B cell (primary cell): ENCODE data around the gene PGAM5. TPM values are rescaled to one million over a fixed set of nuclear protein-coding genes. Genes with fewer than 3 reads are reported as not detected.

ENCODE experiments used
- ATAC-seq: fragments of 200-7000 bp; cut with Tn5 transposase; one replicate; pipeline ENCODE4 v1.10.0; 2021; ENCODE audit warnings: low read depth, mild to moderate bottlenecking, moderate number of reproducible peaks, moderate library complexity
- CTCF ChIA-PET: fragments of 350-600 bp; sonication (Branson Sonifier 250); formaldehyde crosslinking; loops from one replicate; lab custom pipeline; 2021; ENCODE audit warnings: antibody characterized with exemption, inconsistent platforms; lab: Charles Lee
- POLR2A ChIA-PET: fragments of 350-600 bp; sonication (Branson Sonifier 250); formaldehyde crosslinking; loops from one replicate; lab custom pipeline; 2021; ENCODE audit warnings: antibody characterized with exemption; lab: Charles Lee
- DNase-seq: peaks from one replicate; pipeline ENCODE4 v3.0.0; 2013
- H2AFZ ChIP-seq: 2 replicates; pipeline ENCODE4 v1.6.1; 2012; ENCODE audit warnings: mild to moderate bottlenecking, low read depth, low read length; ENCODE audit not compliant: insufficient read depth, poor library complexity, severe bottlenecking
- H3K27ac ChIP-seq, 2 donors: 1 replicate in 1 of 2; 2 replicates in 1 of 2; pipeline ENCODE4 v1.5.1; 2012 to 2013; ENCODE audit warnings: low read length in 2 of 2, mild to moderate bottlenecking in 2 of 2, moderate library complexity in 1 of 2
- H3K27me3 ChIP-seq, 4 experiments: fragments of 200-600 bp in 1 of 4; sonication (generic) in 1 of 4; replicated peaks in 1 of 4; 1 replicate in 2 of 4; 2 replicates in 2 of 4; pipeline versions ENCODE4 v1.6.1 to v1.7.0; 2013 to 2016; ENCODE audit warnings: low read length in 3 of 4, mild to moderate bottlenecking in 2 of 4, mixed read lengths in 1 of 4, moderate library complexity in 1 of 4; ENCODE audit not compliant: insufficient read depth in 4 of 4, control insufficient read depth in 3 of 4; ENCODE audit errors: control extremely low read depth in 1 of 4
- H3K36me3 ChIP-seq, 2 experiments: replicated peaks in 1 of 2; 1 replicate in 1 of 2; 2 replicates in 1 of 2; pipeline versions ENCODE4 v1.6.1 to v1.7.1; 2013; ENCODE audit warnings: low read length in 1 of 2; ENCODE audit not compliant: insufficient read depth in 2 of 2, control insufficient read depth in 1 of 2; ENCODE audit errors: control extremely low read depth in 1 of 2, extremely low read depth in 1 of 2
- H3K4me1 ChIP-seq, 2 donors: fragments of 200-600 bp in 1 of 2; sonication (generic) in 1 of 2; 1 replicate in 1 of 2; 2 replicates in 1 of 2; pipeline versions ENCODE4 v1.5.1 to v1.6.1; 2013 to 2017; ENCODE audit warnings: low read length in 2 of 2; ENCODE audit not compliant: control insufficient read depth in 2 of 2, insufficient read depth in 2 of 2
- H3K4me2 ChIP-seq: replicated peaks from 2 replicates; pipeline ENCODE3; 2012; ENCODE audit warnings: mild to moderate bottlenecking, low read depth, low read length; ENCODE audit not compliant: poor library complexity, severe bottlenecking
- H3K4me3 ChIP-seq, 5 experiments: fragments of 200-600 bp in 1 of 5; sonication (generic) in 1 of 5; 1 replicate in 3 of 5; 2 replicates in 2 of 5; pipeline versions ENCODE4 v1.5.1 to v1.7.0; 2011 to 2016; ENCODE audit warnings: low read length in 4 of 5, mild to moderate bottlenecking in 4 of 5, low read depth in 2 of 5, control low read depth in 1 of 5, moderate library complexity in 1 of 5; ENCODE audit not compliant: insufficient read depth in 1 of 5; ENCODE audit errors: control extremely low read depth in 1 of 5, extremely low read depth in 1 of 5
- H3K79me2 ChIP-seq: fragments of 200-600 bp; sonication (generic); one replicate; pipeline ENCODE4 v1.6.0; 2016; ENCODE audit warnings: low read length; ENCODE audit not compliant: control insufficient read depth, insufficient read depth
- H3K9ac ChIP-seq: fragments of 200-600 bp; sonication (generic); 2 replicates; pipeline ENCODE4 v1.6.1; 2017; ENCODE audit warnings: mild to moderate bottlenecking, low read length, moderate library complexity
- H3K9me3 ChIP-seq, 3 donors: one replicate each; pipeline versions ENCODE4 v1.6.1 to v1.7.1; 2013; ENCODE audit warnings: low read length in 2 of 3; ENCODE audit not compliant: control insufficient read depth in 2 of 3, insufficient read depth in 1 of 3; ENCODE audit errors: control extremely low read depth in 1 of 3
- H4K20me1 ChIP-seq: 2 replicates; pipeline ENCODE4 v1.6.0; 2012; ENCODE audit warnings: mild to moderate bottlenecking, low read length; ENCODE audit not compliant: insufficient read depth, control insufficient read depth, poor library complexity, severe bottlenecking
- H3K27ac Mint-ChIP-seq: one replicate; pipeline ENCODE4 v1.8.0; 2021; ENCODE audit warnings: mixed read lengths
- H3K27me3 Mint-ChIP-seq: one replicate; pipeline ENCODE4 v1.8.0; 2021; ENCODE audit warnings: mixed read lengths
- H3K4me1 Mint-ChIP-seq: one replicate; pipeline ENCODE4 v1.8.0; 2021; ENCODE audit warnings: mixed read lengths
- H3K4me3 Mint-ChIP-seq: one replicate; pipeline ENCODE4 v1.8.0; 2021; ENCODE audit warnings: mixed read lengths
- H3K9me3 Mint-ChIP-seq: one replicate; pipeline ENCODE4 v1.8.0; 2022; ENCODE audit warnings: mixed read lengths; ENCODE audit not compliant: insufficient read depth
- CTCF ChIP-seq: fragments of 200-600 bp; IDR thresholded peaks from one replicate; pipeline ENCODE4 v1.8.0; 2022; ENCODE audit warnings: antibody characterized with exemption, mild to moderate bottlenecking
- EZH2 ChIP-seq: IDR thresholded peaks from 2 replicates; pipeline ENCODE4 v1.6.1; 2012; ENCODE audit warnings: borderline replicate concordance, low read depth, mild to moderate bottlenecking, moderate library complexity, low read length; ENCODE audit not compliant: insufficient read depth, poor library complexity, severe bottlenecking
- WGBS: methylation state at CpG from one replicate; pipeline ENCODE4 v1.1.5; 2013; ENCODE audit warnings: missing lambda C conversion rate; ENCODE audit not compliant: insufficient coverage; 5-methylcytosine and 5-hydroxymethylcytosine counted together
- intact Hi-C: fragments of 100-400 bp; cut with micrococcal nuclease; formaldehyde crosslinking; loops from one replicate; pipeline ENCODE4 v1.10.0; 2022
- polyA plus RNA-seq: library from polyadenylated mRNA; depleted of rRNA; stranded (reverse); fragments of >200 nt; gene quantifications from 2 replicates; pipeline ENCODE4 v1.2.3, GENCODE V29; 2012
- total RNA-seq, 2 donors: library from RNA; stranded (reverse); fragments of 120-200 nt in 1 of 2; gene quantifications; 1 replicate in 1 of 2; 2 replicates in 1 of 2; pipeline versions ENCODE4 v1.2.3 to v1.2.4, GENCODE V29; 2013 to 2022

The PGAM5 gene
- total and polyA plus RNA-seq, 2 donors (not counting 1 experiment from before 2014, with no cell fraction given) = 14.6 to 29.9 TPM

GRCh38 chr12:132715874-132716273 is 5.2 kb downstream of the PGAM5 start:
- H2AFZ ChIP-seq = no peak overlapping the region
- Mint-ChIP-seq H3K4me3 (no peak overlapping the region), H3K9me3 (no peaks in the 10 kb centered on the region), H3K27ac (no peak overlapping the region), H3K27me3 (no peaks in the 10 kb centered on the region), H3K4me1 (peaks cover 7% of the 10 kb centered on the region)
- H3K9ac ChIP-seq = no peak overlapping the region
- peaks cover 65% of the 10 kb centered on the region for H4K20me1 ChIP-seq
- H3K4me1 ChIP-seq = peaks cover 4 to 12% of the 10 kb centered on the region in 2 donors
- ATAC-seq = no peak
- no peak overlapping the region for H3K27ac ChIP-seq
- H3K79me2 ChIP-seq = peaks cover 51% of the 10 kb centered on the region
- intact Hi-C loops = no loop called here
- no peaks in the 10 kb centered on the region for H3K9me3 ChIP-seq
- ChIA-PET POLR2A (interaction anchor here (0.7 kb wide), 1 partner anchor 779 kb away, joined by 7 read pairs; no protein-coding TSS in a partner anchor), CTCF (no interaction called here)
- 94% methylated on average over 9 of the region's 9 CpGs for WGBS
- no peaks in the 10 kb centered on the region for H3K27me3 ChIP-seq
- H3K4me3 ChIP-seq = no peak overlapping the region
- no peak overlapping the region for H3K4me2 ChIP-seq
- TF ChIP-seq CTCF (no peak), EZH2 (no peak)
- no peak for DNase-seq
- peaks cover 2 to 48% of the 10 kb centered on the region in 2 experiments for H3K36me3 ChIP-seq

GRCh38 chr12:132716356-132716755 is 5.7 kb downstream of the PGAM5 start:
- Histone ChIP-seq H3K9ac (no peak overlapping the region), H4K20me1 (peaks cover 69% of the 10 kb centered on the region), H2AFZ (no peak overlapping the region), H3K27ac (no peak overlapping the region), H3K79me2 (peaks cover 46% of the 10 kb centered on the region), H3K36me3 (peaks cover 2 to 49% of the 10 kb centered on the region in 2 experiments), H3K27me3 (no peaks in the 10 kb centered on the region), H3K9me3 (no peaks in the 10 kb centered on the region), H3K4me2 (no peak overlapping the region), H3K4me3 (no peak overlapping the region), H3K4me1 (peaks cover 4 to 10% of the 10 kb centered on the region in 2 donors)
- ATAC-seq (no peak), DNase-seq (no peak)
- TF ChIP-seq CTCF = no peak
- TF ChIP-seq EZH2 = no peak
- POLR2A ChIA-PET = interaction anchor here (0.7 kb wide), 1 partner anchor 779 kb away, joined by 7 read pairs; no protein-coding TSS in a partner anchor
- no peak overlapping the region for H3K4me3 Mint-ChIP-seq
- H3K27ac Mint-ChIP-seq = no peak overlapping the region
- no peaks in the 10 kb centered on the region for H3K9me3 Mint-ChIP-seq
- CTCF ChIA-PET = interaction anchor here (0.7 kb wide), 1 partner anchor 254 kb away, joined by 3 read pairs; no protein-coding TSS in a partner anchor
- over 99% methylated on average over 9 of the region's 11 CpGs for WGBS
- H3K4me1 Mint-ChIP-seq = peaks cover 7% of the 10 kb centered on the region
- intact Hi-C loops = no loop called here
- H3K27me3 Mint-ChIP-seq = no peaks in the 10 kb centered on the region
